ENCODE measurements around the gene GNAL. TPM values are rescaled to one million over a fixed set of nuclear protein-coding genes. Genes with fewer than 3 reads are reported as not detected.
A peak's percentile ranks its signal among the peaks of the same experiment; 100 is the strongest.

The GNAL gene
- total RNA-seq, 1 experiment from 2014 or later = 24.0 TPM

- Histone ChIP-seq H3K23me2 (ENCODE audit: insufficient read length, low read depth, low read length, poor library complexity, severe bottlenecking) (peaks cover 4% of the 10 kb centered on the region), H3K14ac (ENCODE audit: insufficient read depth, low read length) (no peak overlapping the region), H4K5ac (ENCODE audit: insufficient read length, low read depth, low read length) (no peak overlapping the region), H3K4ac (ENCODE audit: low read depth, low read length) (no peak overlapping the region), H2BK20ac (ENCODE audit: low read depth, low read length, poor library complexity, severe bottlenecking) (no peak overlapping the region), H3K27ac (ENCODE audit: insufficient read length, low read depth, low read length) (no peak overlapping the region), H2BK120ac (ENCODE audit: low read depth, low read length, poor library complexity, severe bottlenecking) (no peak overlapping the region), H3K79me2 (ENCODE audit: insufficient read depth, low read length) (no peaks in the 10 kb centered on the region), H3T11ph (ENCODE audit: low read length) (no peak overlapping the region), H4K20me1 (ENCODE audit: control insufficient read depth, insufficient read depth, insufficient read length) (no peaks in the 10 kb centered on the region), H3K18ac (ENCODE audit: insufficient read length, low read depth, low read length) (no peak overlapping the region), H2BK15ac (ENCODE audit: low read depth, low read length) (no peak overlapping the region), H2BK12ac (ENCODE audit: insufficient read length, low read depth, low read length) (no peak overlapping the region), H2AK5ac (ENCODE audit: insufficient read length, low read length) (no peak overlapping the region), H3K4me1 (ENCODE audit: insufficient read depth, low read length) (peaks cover 7% of the 10 kb centered on the region), H3K9me3 (ENCODE audit: control insufficient read depth, low read depth, low read length) (no peaks in the 10 kb centered on the region), H4K91ac (ENCODE audit: insufficient read length, low read depth, low read length) (no peak overlapping the region), H3K4me2 (ENCODE audit: insufficient read depth, insufficient read length, low read length) (no peak overlapping the region), H3K79me1 (ENCODE audit: insufficient read depth, low read depth, low read length, poor library complexity, severe bottlenecking) (no peaks in the 10 kb centered on the region), H3K9ac (ENCODE audit: extremely low read depth, insufficient read length, low read length) (no peak overlapping the region), H2BK5ac (ENCODE audit: insufficient read length, low read length) (no peak overlapping the region), H2AFZ (ENCODE audit: low read length) (no peak overlapping the region), H3K27me3 (ENCODE audit: insufficient read depth, low read length) (no peaks in the 10 kb centered on the region), H4K8ac (replicated peaks; ENCODE audit: insufficient read length, low read depth, low read length) (no peak overlapping the region), H3K56ac (ENCODE audit: insufficient read length, low read depth, low read length) (no peak overlapping the region), H3K23ac (ENCODE audit: insufficient read length, low read depth, low read length) (no peak overlapping the region)
- Mint-ChIP-seq H3K9me3 (no peaks in the 10 kb centered on the region), H3K27me3 (ENCODE audit: low read depth) (no peaks in the 10 kb centered on the region; the same call in 1 of the 2 replicates), H3K4me3 (peak overlapping the region in 1 of 2 experiments; percentile 49; a peak in 3 of 5 replicates), H3K36me3 (ENCODE audit: insufficient read depth in 1 of 3, low read depth in 3 of 3) (peaks cover 0 to 5% (median 0%) of the 10 kb centered on the region in 3 experiments; a peak in 3 of 7 replicates), H3K27ac (peak overlapping the region; percentile 70 to 87 (median 87); a peak in 5 of 7 replicates), H3K4me1 (peaks cover 43 to 48% of the 10 kb centered on the region in 2 experiments)
- DNase-seq = no peak
- no CpG with 5 or more reads among the region's 4 CpGs for WGBS (ENCODE audit: extremely low coverage, insufficient read length, low lambda C conversion rate)
- TF ChIP-seq CTCF (conservative IDR thresholded peaks at IDR 0.05) = no peak
Observed at GRCh38 chr18:11905613-11906012, 216.5 kb downstream of the GNAL start.
